WERI-Rb-1 (cell line): Measurements from ENCODE around the gene SSNA1.
A peak's percentile ranks its signal among the peaks of the same experiment; 100 is the strongest.

Experiments
- DNase-seq: peaks from one replicate; pipeline ENCODE4 v3.0.0-alpha.2; 2020
- H3K27ac ChIP-seq: fragments of 250-450 bp; sonication (Bioruptor Pico); 2 replicates; pipeline ENCODE4 v1.5.1; 2020; ENCODE audit warnings: mild to moderate bottlenecking, moderate library complexity
- H3K27me3 ChIP-seq: fragments of 250-450 bp; sonication (Bioruptor Pico); 2 replicates; pipeline ENCODE4 v1.5.1; 2021; ENCODE audit warnings: mild to moderate bottlenecking, low read depth, moderate library complexity; ENCODE audit not compliant: insufficient read depth, severe bottlenecking
- H3K36me3 ChIP-seq: fragments of 250-450 bp; sonication (Bioruptor Pico); 2 replicates; pipeline ENCODE4 v1.5.1; 2020; ENCODE audit warnings: mild to moderate bottlenecking, moderate library complexity
- H3K4me3 ChIP-seq: 2 replicates; pipeline ENCODE4 v1.5.1; 2011; ENCODE audit warnings: low read depth, mild to moderate bottlenecking, control low read depth, low read length
- H3K9me3 ChIP-seq: fragments of 250-450 bp; sonication (Bioruptor Pico); 2 replicates; pipeline ENCODE4 v1.5.1; 2021; ENCODE audit warnings: mild to moderate bottlenecking, moderate library complexity; ENCODE audit not compliant: severe bottlenecking
- CTCF ChIP-seq: IDR thresholded peaks from 2 replicates; pipeline ENCODE4 v1.5.1; 2011; ENCODE audit warnings: low read depth, mild to moderate bottlenecking, control low read depth, inconsistent platforms, low read length

Gene SSNA1

GRCh38 chr9:137189297-137190295 is 1.1 kb downstream of the SSNA1 start:
- Histone ChIP-seq H3K27ac (peak overlapping the region; percentile 87), H3K36me3 (peaks cover 4% of the 10 kb centered on the region; the same call in 1 of the 2 replicates)
- DNase-seq, result no peak

GRCh38 chr9:137190315-137190856 is 1.9 kb downstream of the SSNA1 start:
- Histone ChIP-seq H3K27me3 (no peaks in the 10 kb centered on the region), H3K27ac (no peak overlapping the region), H3K36me3 (peaks cover 4% of the 10 kb centered on the region; the same call in 1 of the 2 replicates), H3K4me3 (no peak overlapping the region), H3K9me3 (no peaks in the 10 kb centered on the region)
- no peak for TF ChIP-seq CTCF
- no peak for DNase-seq

More at GRCh38 chr9:137189297-137190295, 1.1 kb downstream of the SSNA1 start:
- peak overlapping the region; percentile 60 for H3K4me3 ChIP-seq
- no peak for TF ChIP-seq CTCF
- no peaks in the 10 kb centered on the region for H3K27me3 ChIP-seq
- H3K9me3 ChIP-seq, result no peaks in the 10 kb centered on the region

- Histone ChIP-seq H3K36me3 (peaks cover 4% of the 10 kb centered on the region; the same call in 1 of the 2 replicates), H3K27ac (no peak overlapping the region)
Measured at GRCh38 chr9:137191245-137191644, 2.8 kb downstream of the SSNA1 start.

GRCh38 chr9:137191691-137192447 is 3.4 kb downstream of the SSNA1 start:
- Histone ChIP-seq H3K27me3 (no peaks in the 10 kb centered on the region), H3K4me3 (no peak overlapping the region), H3K36me3 (peaks cover 4% of the 10 kb centered on the region; the same call in 1 of the 2 replicates), H3K9me3 (no peaks in the 10 kb centered on the region), H3K27ac (no peak overlapping the region)
- TF ChIP-seq CTCF, result no peak
- DNase-seq, result no peak

More at GRCh38 chr9:137191245-137191644, 2.8 kb downstream of the SSNA1 start:
- Histone ChIP-seq H3K27me3 (no peaks in the 10 kb centered on the region), H3K4me3 (no peak overlapping the region), H3K9me3 (no peaks in the 10 kb centered on the region)
- no peak for DNase-seq
- TF ChIP-seq CTCF, result no peak

- Histone ChIP-seq H3K27ac (no peak overlapping the region), H3K36me3 (peaks cover 4% of the 10 kb centered on the region; the same call in 1 of the 2 replicates), H3K4me3 (no peak overlapping the region), H3K27me3 (no peaks in the 10 kb centered on the region), H3K9me3 (no peaks in the 10 kb centered on the region)
- DNase-seq, result no peak
- TF ChIP-seq CTCF, result no peak
Measured at GRCh38 chr9:137192448-137192780, 3.9 kb downstream of the SSNA1 start.
